HG03060 (cell line): Measurements from ENCODE around the gene NLN.
"Not testable (repeated sequence)": the region's sequence is repeated elsewhere in the genome, so short reads cannot be mapped to it uniquely, and the experiment has no call there.

ENCODE experiments used
- ATAC-seq: cut with Tn5 transposase; IDR thresholded peaks from one replicate; pipeline ENCODE4 v1.9.1; 2021; ENCODE audit warnings: low read depth, moderate number of reproducible peaks; ENCODE audit not compliant: unreplicated experiment

NLN gene

DNA sequence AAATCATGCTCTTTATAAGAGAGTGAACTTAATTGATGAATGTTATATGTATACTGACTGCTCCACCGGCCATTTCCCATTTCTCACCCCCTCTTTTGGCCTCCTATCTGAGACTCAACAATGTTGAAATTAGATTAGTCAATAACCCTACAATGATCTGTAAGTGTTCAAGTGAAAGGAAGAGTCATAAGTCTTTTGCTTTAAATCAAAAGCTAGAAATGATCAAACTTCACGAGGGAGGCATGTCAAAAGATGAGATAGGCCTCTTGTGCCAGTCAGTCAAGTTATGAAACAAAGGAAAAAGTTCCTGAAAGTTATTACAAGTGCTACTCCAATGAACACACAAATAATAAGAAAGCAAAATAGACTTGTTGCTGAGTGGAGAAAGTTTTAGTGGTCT lies 83.1 kb downstream of the NLN start:
- ATAC-seq: no peak

DNA sequence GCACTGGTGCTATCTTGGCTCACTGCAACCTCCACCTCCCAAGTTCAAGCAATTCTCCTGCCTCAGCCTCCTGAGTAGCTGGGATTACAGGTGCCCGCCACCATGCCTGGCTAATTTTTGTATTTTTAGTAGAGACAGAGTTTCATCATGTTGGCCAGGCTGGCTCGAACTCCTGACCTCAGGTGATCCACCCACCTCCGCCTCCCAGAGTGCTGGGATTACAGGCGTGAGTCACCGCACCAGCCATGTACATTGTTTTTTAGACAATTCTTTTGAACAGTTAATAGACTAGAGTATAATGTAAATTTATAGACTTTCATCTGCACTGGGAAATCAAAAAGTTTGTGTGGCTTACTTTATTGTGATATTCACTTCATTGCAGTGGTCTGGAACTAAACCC lies 85.5 kb downstream of the NLN start:
- not testable (repeated sequence) for ATAC-seq

DNA sequence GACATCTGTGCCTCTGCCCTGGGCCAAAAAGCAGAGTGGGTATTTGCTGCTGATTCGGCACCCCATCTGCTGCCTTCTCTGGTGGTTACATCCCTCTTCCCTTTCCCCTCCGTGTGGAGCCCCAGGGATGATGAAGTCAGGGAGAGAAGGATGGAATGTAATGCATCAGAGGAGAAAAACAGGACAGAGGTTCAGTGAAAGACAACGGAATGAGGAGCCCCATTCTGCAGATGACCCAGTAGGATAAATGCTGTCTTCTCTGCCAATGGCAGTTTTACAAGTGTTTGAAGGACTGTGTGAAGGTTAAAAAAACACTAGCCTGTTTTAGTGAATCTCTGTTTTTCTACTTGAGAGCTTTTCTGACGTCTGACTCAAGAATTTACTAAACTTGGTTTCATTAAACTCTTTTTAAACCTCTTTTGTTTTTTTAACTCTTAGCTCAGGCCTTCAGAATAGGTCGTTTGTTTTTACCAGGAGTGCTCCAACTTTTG lies 86.3 kb downstream of the NLN start:
- ATAC-seq: no peak

DNA sequence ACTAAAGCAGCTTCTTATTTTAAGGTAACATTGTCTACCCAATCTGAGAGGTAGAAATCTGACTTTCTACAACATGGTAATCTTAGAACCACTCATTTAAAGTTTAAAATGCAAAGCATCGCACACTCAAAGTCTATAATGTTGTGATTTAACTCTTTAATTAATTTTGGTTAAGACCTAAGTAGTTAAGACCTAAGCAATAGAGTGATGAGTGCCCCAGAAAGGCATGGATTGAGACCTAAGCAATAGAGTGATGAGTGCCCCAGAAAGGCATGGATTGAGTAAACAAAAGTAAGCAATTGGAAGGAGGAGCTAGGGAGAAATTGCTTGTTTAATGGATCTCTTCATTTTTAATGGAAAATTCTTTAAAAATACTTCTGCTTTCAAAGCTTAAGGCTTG lies 86.8 kb downstream of the NLN start:
- ATAC-seq: no peak

DNA sequence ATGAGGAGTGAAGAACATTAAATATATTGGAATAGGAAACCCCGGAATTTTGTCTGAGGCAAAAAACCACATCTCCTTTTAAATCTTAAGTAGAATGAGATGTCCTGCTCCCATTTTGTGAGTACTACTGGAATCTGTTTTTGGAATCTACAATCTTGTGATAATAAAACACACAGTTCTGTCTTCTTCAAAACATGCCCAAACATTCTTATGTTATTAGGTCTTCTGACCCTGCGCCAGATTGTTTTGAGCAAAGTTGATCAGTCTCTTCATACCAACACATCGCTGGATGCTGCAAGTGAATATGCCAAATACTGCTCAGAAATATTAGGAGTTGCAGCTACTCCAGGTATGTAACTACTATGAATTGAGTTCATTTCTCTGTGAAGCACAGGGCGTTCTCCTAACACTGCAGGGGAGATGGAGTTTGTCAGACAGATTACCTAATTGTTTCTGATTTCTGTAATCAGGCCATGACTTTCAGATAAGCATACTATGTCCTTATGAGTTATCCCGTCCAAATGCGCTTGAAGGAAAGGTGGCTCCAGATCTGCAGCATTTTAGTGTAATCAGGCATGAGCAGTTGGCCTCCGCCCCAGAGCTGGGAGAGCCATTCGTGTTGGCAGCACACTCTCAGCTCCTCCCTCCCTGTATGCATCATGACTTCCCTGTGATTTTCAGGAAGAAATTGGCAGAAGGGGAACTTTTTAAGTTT lies 88.0 kb downstream of the NLN start:
- no peak for ATAC-seq

DNA sequence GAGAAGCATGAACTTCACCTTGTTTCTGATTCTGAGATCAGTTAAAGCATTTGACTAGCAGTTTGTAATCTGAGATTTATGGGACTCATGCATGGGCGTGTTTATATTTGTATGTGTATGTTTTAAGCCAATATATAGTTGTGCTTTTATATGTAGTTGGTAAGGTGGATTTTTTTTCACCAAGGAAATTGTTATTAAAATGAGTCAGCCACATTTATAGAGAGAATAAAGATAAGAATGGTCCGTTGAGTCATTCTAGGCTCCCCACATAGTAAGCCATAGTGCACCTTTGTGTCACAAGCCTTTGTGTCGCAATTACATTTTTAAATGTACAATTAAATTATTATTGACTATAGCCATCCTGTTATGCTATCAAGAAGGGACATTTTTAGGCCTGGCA lies 89.0 kb downstream of the NLN start:
- no peak for ATAC-seq

DNA sequence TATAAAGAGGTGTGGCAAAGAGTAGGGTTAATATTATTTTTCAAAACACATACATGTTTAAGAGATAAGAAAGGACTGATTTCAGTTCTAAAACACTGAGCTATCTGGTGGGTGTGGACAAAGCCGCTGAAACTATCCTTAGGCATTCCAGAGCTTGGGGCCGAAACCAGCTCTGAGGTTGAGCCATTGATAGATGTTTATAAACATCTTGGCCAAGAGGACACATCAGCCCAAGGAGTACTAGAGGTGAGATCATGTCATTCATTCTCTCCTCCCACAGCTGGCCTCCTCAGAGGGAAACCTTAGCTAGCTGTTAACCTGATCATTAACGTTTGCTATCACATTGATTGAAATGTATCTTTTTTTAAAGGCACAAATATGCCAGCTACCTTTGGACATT lies 89.9 kb downstream of the NLN start:
- no peak for ATAC-seq

DNA sequence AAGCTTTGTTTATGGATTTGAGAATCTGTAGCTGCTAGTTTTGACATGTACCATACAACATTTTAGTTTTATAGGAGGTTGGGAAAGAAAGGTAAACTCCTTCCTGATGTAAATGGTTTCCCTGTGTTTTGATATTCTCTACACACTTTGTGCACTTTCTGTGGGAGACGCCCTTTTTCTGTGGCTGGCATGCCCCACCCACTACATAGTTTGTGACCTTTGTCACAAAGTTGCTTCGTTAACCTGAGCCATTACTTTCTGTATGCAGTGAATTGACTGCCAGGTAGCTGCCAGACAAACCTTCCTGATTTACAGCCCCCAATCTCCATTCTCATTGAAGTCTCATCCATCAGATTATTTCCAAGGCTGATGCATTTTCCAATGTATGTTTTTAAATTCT lies 90.6 kb downstream of the NLN start:
- ATAC-seq: no peak

DNA sequence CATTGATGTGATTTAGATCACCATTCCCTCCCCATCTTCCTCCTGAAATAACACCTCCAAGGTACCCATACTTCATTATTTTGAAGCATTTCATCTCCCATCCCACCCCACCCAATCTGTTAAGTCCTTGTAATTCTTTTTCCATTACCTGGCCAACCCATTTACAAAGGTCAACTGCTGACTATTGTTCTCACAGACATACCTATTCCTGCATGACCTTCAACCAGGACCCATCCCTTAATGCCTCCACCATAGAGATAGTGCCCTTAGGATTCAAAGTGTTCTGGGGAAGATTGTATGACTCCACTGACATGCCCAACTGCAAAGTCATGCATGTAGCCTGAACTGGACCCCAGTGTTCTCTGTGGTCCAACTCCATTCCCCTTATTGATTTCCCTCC lies 91.2 kb downstream of the NLN start:
- ATAC-seq: no peak

DNA sequence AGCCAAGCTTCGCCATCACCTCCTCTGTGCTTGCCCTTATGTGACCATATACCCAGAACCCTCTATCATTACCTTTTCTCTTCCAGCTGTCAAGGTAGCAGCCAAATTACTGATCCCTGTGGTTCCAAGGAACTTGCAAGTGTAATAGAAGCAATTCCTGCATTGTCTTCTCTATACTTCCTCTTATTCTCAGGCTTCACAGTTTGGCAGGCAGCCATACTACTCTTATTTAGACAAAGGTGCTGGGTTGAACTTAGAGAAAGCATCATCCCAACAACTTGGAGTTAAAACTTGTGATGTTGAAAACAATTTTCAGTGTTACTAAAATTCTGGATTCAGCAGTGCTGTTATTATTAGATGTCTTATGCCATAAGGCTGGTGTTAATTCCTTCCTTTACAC lies 93.2 kb downstream of the NLN start:
- no peak for ATAC-seq

DNA sequence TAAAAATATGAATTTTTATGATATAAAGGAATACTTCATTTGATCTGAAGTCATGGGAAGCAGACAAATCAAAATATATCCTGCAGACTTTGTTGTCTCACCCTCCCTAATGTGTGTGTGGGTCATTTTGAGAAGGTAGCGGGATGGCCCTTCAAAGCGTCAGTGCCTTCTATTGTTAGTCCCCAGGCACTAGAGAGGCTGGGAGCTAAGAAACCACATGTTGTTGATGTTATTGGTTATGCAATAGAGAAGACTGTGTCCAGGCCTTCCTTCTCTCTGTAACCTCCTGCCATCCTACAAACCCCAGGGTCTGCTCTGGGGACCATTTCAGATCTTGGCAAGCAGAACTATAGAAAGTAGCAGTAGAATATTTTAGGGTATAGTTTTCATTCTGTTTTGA lies 94.7 kb downstream of the NLN start:
- no peak for ATAC-seq

DNA sequence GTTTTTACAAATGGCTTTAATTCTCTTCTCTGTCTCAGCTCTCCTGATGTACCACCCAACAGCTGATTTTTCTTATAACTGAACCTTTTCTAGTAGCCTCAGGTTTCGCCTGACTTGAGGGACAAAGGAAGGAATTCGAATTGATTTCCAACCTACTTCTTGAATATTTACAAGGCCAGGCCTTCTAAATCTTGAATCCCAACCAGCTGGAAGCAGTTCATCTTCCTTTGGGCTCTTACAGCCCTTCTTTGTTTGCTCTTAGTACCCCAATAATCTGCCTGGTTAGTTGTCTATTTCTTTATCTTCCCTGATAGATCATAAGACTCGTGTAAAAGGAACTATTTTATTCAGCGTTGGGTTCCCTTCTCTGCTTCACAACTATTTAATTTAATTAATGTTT lies 95.9 kb downstream of the NLN start:
- no peak for ATAC-seq

DNA sequence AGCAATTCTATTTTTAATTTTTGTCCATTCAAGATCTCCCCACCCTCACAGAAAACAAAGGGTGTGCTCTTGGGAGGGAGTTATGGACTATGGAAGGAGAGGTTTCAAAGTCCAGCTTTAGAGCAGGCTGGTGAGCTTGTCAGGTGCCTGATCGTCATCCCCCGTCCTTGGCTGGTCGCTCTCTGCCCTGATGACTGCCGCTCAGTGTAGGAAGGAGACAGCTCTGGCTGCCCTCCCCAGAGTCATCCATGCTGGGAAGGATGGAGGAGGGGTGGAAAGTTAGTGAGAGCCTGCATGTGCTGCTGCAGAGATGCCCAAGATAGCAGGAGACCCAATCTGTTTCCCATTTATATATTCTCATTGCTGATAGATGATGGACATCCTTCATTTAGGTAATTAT lies 96.6 kb downstream of the NLN start:
- ATAC-seq: no peak

DNA sequence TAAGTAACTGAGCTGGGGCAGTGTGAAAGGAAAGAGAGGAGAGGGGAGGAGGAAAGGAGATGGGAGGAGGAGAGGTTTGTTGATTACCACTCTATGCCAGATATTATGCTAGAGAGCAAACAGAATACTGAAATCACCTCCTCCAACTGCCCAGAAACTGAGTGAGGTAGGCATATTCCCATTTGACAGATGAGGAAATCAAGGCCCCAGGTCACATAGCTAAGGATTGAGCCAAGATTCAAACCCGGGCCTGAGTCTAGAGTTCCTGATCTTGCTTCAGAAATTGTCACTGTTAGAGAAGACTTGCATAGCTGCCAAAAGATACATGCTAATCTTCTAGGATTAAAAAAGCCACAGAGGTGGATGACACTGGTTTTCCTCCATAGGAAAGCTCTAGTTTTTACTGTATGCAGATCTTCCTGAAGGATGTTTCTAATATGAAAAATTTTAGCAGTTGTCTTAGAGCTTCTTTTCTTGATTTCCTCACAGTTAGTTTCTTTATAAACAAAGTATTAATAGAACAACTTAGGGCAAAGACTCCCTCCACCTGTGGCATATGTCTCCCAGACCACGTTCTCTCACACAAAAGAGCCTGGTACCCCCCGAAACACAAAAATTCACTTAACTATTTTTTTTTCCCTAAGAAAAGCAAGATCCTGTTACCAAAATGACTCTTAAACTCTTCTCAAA lies 97.4 kb downstream of the NLN start:
- ATAC-seq: no peak

DNA sequence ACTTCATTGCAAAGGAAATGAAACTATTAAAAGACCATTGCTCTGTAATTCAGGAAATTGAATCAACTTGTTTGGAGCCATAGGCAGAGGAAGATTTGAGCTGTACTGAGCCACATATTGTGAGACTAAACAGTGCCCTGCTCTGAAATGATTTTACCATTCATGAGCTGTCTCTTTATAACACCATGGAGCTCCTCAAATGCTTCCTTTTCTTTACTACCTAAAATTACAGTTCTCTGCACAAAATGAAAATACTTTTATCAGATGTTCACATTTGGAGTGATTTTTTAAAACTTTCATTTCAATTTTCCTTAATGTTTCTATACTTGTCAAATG lies 97.9 kb downstream of the NLN start:
- no peak for ATAC-seq

DNA sequence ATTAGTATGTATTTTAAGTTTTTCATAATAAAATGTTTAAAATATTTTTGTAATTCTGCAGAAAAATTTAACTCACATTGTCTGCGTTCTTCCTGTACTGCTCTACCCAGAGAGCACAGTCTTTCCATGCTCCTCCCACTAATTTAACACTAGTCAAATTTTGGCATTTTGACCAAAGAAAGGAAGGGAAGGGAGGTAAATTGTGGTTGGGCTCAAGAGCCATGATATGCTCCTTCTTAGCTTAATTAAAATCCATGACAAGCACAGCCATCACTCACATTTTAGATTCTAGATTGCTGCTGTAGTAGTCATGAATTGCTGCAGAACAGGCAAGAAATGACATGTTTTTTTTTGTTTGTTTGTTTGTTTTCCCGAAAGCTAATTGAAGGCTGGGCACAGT lies 98.4 kb downstream of the NLN start:
- no peak for ATAC-seq

DNA sequence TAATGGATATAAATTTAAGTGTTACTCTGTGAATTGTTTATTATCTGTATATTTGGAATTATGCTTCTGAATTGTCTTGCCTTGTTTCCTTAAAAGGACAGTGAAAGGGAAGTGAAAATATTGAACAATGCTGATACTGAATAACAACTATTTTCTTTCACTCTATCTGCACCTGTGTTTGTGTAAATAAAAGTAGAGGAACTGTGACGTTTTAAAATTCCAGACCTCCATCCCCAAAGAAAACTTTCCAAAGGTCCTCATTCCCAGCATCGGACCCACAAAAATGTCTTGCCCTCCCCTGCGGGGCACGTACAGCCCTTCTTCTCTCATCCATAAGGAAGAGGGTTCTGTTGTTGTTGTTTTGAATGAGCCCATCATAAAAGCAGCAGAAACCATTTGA lies 100.0 kb downstream of the NLN start:
- ATAC-seq: no peak

DNA sequence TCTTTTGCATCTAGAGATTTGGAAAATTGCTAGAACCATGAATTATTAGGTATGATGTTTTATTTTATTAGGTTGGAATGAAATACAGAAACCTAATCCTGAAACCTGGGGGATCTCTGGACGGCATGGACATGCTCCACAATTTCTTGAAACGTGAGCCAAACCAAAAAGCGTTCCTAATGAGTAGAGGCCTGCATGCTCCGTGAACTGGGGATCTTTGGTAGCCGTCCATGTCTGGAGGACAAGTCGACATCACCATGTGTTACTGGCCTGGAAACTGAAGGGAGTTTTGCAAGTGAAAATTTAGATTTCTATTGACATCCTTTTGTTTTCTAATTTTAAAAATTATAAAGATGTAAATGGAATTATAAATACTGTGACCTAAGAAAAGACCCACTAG lies 100.7 kb downstream of the NLN start:
- ATAC-seq: no peak

DNA sequence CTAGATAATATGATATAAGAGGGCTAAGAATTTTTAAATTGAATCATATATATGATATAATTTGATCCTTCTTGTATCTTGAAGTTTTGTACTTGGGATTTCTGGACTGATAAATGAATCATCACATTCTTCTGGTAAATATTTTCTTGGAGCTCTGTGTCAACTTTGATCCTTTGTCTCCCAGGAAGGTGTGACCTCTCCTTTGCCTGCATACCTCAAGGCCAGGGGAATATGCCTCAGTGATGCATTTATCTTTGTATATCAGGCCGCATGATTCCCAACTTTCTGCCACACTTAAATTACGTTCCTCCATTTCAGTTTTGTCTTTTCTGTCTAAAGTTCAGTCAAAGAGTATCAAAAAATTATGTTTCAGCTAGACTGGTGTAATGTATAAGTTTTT lies 101.2 kb downstream of the NLN start:
- no peak for ATAC-seq

DNA sequence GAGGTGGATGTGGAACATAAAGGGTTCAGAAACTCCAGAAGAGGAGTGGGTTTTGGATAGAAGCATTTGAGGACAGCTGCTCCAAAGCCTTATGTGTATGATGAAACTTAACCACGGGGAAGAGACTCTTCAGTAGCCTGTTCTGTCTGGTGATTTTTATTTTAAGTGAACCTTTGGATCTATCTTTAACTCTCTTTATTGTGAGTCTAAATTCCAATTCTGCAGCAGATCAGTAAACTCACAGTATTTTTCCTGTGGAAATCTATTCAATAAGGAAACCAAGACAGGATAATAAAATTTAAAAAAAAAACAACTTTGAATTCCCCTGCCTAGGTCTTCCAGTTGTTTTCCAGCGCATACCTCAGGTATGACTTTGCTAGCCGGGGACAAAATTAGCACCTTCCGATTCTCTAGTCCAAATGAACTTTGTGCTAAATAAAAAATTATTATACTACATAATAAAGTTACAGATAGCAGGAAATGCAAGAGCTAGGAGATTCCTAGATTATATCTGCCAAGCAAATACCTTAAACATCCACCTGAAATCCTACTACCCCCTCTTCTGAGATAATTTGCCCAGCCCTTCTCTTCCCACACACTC lies 101.9 kb downstream of the NLN start:
- no peak for ATAC-seq

DNA sequence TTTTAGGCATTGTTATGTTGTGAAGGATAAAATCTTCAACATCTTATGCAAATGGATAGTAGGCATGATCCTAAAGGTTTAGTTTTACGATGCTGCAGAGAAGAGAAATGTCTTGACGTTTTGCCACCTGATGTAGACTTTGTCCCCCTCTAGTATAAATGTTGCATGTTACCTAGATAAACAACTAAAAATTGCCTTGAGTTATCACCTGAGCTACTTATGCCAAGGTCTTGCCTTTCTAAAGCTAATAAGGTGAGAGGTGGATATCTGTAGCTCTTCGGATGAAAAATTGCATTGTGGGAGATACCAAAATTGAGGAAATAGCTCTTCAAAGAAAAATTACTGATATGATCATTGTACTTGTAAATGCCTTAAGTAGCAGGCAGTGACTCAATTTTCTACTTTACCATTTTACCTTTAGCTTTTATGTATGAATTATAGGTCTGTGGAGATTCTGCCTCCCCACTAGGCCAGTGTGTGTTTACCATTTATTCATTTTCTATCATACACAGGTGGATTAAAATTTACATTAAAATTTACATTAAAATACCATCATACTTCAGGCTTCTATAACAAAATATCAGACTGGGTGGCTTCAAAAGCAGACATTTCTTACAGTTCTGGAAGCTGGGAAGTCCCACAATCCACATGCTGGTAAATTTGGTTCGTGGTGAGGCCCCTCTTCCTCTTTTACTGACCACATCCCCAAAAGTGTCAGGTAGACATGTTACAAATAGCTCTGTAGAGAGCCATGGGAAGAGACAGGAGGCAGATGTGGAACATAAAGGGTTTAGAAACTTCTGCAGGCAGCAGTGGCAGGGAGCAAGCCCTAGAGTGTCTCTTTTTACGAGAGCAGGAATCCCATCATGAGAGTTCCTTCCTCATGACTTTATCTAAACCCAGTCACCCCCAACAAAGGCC lies 103.7 kb downstream of the NLN start:
- ATAC-seq: peak; percentile 62
